ENCODE results near the gene MC4R. TPM values are rescaled to one million over a fixed set of nuclear protein-coding genes. Genes with fewer than 3 reads are reported as not detected.

The MC4R gene
- total RNA-seq, 1 experiment from 2014 or later, result not detected

- no peak for TF ChIP-seq EGR1 (IDR thresholded peaks at IDR 0.05; ENCODE audit: low read depth)
- no peak for TF ChIP-seq EZH2 (IDR thresholded peaks at IDR 0.05)
These were observed 33.6 kb downstream of the MC4R start (continued) for GRCh38 chr18:60339018-60339417.

GRCh38 chr18:60331890-60332289 lies 40.7 kb downstream of the MC4R start:
- no peaks in the 10 kb centered on the region for H3K27me3 ChIP-seq (ENCODE audit: insufficient read depth, low read length)
- H3K36me3 ChIP-seq (ENCODE audit: control insufficient read depth in 1 of 2, insufficient read depth in 2 of 2, low read length in 2 of 2), result no peaks in the 10 kb centered on the region
- no TSS peak for BruUV-seq (replicated peaks)
- intact Hi-C loops (cut with micrococcal nuclease), result no loop called here
- no peak overlapping the region for H3K9ac ChIP-seq (ENCODE audit: low read length)
- H3K4me1 ChIP-seq (ENCODE audit: control insufficient read depth in 1 of 2, insufficient read depth in 2 of 2, low read length in 2 of 2), result no peaks in the 10 kb centered on the region
- no peak overlapping the region for H2AFZ ChIP-seq (ENCODE audit: low read depth, low read length, poor library complexity, severe bottlenecking)
- no peaks in the 10 kb centered on the region for H4K20me1 ChIP-seq (ENCODE audit: insufficient read depth)
- no peak overlapping the region for H3K4me2 ChIP-seq (ENCODE audit: low read length)
- TF ChIP-seq ZFX (IDR thresholded peaks at IDR 0.05), result no peak
- no peak for TF ChIP-seq EGR1 (IDR thresholded peaks at IDR 0.05; ENCODE audit: low read depth)
- no peak for TF ChIP-seq REST (IDR thresholded peaks at IDR 0.05; ENCODE audit: low read depth)
- TF ChIP-seq ELF1 (IDR thresholded peaks at IDR 0.05; ENCODE audit: borderline replicate concordance, low read depth), result no peak
- no peak for TF ChIP-seq EZH2 (IDR thresholded peaks at IDR 0.05)
- POLR2A ChIA-PET, result no interaction called here
- RAD21 ChIA-PET (ENCODE audit: low non-redundant PET in 1 of 2, low total read pairs in 2 of 2, uncharacterized antibody in 2 of 2, unreplicated experiment in 2 of 2), result no interaction called here
- DNase-seq (ENCODE audit: low read depth, low spot score) (no peak), ATAC-seq (no peak)
- CTCF ChIA-PET, result no interaction called here
- no peak overlapping the region for H3K4me3 ChIP-seq (replicated peaks in 1 of 2; ENCODE audit: low read depth in 1 of 2, low read length in 2 of 2)
- no peaks in the 10 kb centered on the region for H3K79me2 ChIP-seq (ENCODE audit: insufficient read depth, low read length)
- H3K9me3 ChIP-seq (ENCODE audit: control insufficient read depth in 1 of 2, insufficient read depth in 1 of 2, low read depth in 1 of 2, low read length in 2 of 2), result no peaks in the 10 kb centered on the region
- H3K9me2 ChIP-seq (ENCODE audit: insufficient read depth), result no peaks in the 10 kb centered on the region
- H3K27ac ChIP-seq (ENCODE audit: low read depth, low read length), result no peak overlapping the region

- H3K27ac ChIP-seq (ENCODE audit: low read depth, low read length), result no peak overlapping the region
- BruUV-seq (replicated peaks), result no TSS peak
- H3K4me2 ChIP-seq (ENCODE audit: low read length), result no peak overlapping the region
- no peaks in the 10 kb centered on the region for H3K4me1 ChIP-seq (ENCODE audit: control insufficient read depth in 1 of 2, insufficient read depth in 2 of 2, low read length in 2 of 2)
- H3K4me3 ChIP-seq (replicated peaks in 1 of 2; ENCODE audit: low read depth in 1 of 2, low read length in 2 of 2), result no peak overlapping the region
- ChIA-PET RAD21 (ENCODE audit: low non-redundant PET in 1 of 2, low total read pairs in 2 of 2, uncharacterized antibody in 2 of 2, unreplicated experiment in 2 of 2) (no interaction called here), CTCF (no interaction called here), POLR2A (no interaction called here)
- no peaks in the 10 kb centered on the region for H3K27me3 ChIP-seq (ENCODE audit: insufficient read depth, low read length)
- H3K79me2 ChIP-seq (ENCODE audit: insufficient read depth, low read length), result no peaks in the 10 kb centered on the region
- H4K20me1 ChIP-seq (ENCODE audit: insufficient read depth), result no peaks in the 10 kb centered on the region
- intact Hi-C loops (cut with micrococcal nuclease), result no loop called here
- H2AFZ ChIP-seq (ENCODE audit: low read depth, low read length, poor library complexity, severe bottlenecking), result no peak overlapping the region
- H3K36me3 ChIP-seq (ENCODE audit: control insufficient read depth in 1 of 2, insufficient read depth in 2 of 2, low read length in 2 of 2), result no peaks in the 10 kb centered on the region
- ATAC-seq, result no peak
- H3K9me3 ChIP-seq (ENCODE audit: control insufficient read depth in 1 of 2, insufficient read depth in 1 of 2, low read depth in 1 of 2, low read length in 2 of 2), result no peaks in the 10 kb centered on the region
- DNase-seq (ENCODE audit: low read depth, low spot score), result no peak
- no peak overlapping the region for H3K9ac ChIP-seq (ENCODE audit: low read length)
- no peaks in the 10 kb centered on the region for H3K9me2 ChIP-seq (ENCODE audit: insufficient read depth)
- TF ChIP-seq REST (IDR thresholded peaks at IDR 0.05; ENCODE audit: low read depth), result no peak
- TF ChIP-seq ZNF274 (IDR thresholded peaks at IDR 0.05; ENCODE audit: low read depth, low read length), result no peak
- no peak for TF ChIP-seq POLR2AphosphoS5 (IDR thresholded peaks at IDR 0.05; ENCODE audit: low read depth, low read length)
- TF ChIP-seq, protein P1, sequence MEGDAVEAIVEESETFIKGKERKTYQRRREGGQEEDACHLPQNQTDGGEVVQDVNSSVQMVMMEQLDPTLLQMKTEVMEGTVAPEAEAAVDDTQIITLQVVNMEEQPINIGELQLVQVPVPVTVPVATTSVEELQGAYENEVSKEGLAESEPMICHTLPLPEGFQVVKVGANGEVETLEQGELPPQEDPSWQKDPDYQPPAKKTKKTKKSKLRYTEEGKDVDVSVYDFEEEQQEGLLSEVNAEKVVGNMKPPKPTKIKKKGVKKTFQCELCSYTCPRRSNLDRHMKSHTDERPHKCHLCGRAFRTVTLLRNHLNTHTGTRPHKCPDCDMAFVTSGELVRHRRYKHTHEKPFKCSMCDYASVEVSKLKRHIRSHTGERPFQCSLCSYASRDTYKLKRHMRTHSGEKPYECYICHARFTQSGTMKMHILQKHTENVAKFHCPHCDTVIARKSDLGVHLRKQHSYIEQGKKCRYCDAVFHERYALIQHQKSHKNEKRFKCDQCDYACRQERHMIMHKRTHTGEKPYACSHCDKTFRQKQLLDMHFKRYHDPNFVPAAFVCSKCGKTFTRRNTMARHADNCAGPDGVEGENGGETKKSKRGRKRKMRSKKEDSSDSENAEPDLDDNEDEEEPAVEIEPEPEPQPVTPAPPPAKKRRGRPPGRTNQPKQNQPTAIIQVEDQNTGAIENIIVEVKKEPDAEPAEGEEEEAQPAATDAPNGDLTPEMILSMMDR (IDR thresholded peaks at IDR 0.05 in 2 of 3, conservative IDR thresholded peaks at IDR 0.05 in 1 of 3; ENCODE audit: borderline replicate concordance in 1 of 3, insufficient read depth in 1 of 3, low read depth in 2 of 3, low read length in 2 of 3), result no peak
- no peak for TF ChIP-seq JUND (IDR thresholded peaks at IDR 0.05)
These were observed 43.4 kb downstream of the MC4R start for GRCh38 chr18:60329131-60329530.

Measured in HCT116 (cell line).